Cerebellar nuclear complex (tissue), 1 donor: Measurements from ENCODE around the gene P2RX2.

Source experiments
- DNase-seq, 2 experiments: peaks; one replicate each; lab custom pipeline; 2025; lab: John Stamatoyannopoulos, UW

The P2RX2 gene

DNA sequence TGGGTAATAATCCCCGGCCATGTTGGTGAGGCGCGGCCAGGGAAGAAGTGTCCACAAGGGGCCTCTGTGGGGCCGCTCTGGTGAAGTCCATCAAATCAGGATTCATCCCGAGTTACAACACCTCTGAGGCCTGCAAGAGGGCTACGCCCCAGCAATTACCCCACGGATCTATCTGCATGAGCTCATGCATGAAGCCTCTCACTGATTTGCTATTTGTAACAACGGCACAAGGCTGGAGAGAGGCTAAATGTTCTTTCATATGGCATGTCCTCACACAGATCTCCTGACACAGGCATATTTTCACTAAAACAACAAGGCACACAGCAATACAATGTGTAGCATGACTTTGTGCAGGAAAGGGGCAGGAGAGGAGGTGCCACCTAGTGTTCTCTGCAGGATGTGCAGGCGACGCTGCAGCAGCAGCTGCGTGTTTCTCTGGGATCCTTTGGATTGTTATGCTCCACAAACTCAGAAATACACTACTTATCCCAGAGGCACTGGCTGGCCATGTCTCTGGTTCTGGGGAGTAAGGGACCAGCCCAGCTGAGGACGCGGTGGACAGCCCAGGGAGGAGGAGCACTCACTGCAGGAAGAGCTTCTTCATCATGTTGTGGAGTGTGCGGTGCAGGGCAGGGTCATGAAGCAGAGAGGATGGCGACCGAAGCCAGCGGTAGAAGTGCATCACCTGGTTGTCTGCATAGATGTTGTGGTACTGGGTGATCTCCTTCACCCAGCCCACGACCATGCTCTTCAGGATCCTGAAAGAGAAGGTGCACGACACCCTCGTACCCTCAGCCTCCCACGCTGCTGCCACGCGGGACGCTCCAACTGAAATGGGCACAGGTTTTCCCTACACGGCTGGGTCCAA lies 20.2 kb downstream of the P2RX2 start:
- DNase-seq: no peak

DNA sequence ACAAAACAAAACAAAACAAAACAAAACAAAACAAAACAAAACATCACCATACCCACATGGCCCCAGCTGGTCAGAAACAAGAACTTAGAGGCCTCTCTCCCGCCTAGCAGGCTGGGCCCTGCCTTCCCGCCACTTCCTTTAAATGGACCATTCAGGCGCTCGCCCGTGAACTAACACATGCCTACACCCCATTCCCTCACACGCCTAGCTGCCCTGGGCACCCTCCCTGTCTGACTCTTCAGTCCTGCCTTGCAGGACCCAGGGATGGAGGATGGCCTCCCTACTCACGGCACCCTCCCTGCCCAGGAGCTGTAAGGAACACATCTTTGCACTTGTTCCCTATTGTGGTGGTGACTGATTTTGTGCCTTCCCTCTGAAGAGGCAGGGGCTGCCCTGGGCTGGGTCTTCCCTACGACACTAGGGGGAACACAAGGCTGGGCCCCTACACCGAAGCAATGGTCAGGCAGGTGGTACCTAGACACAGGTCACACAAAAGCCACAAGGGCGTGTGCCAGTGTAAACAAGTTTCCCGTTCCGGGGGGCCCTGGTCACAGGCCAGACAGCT lies 21.5 kb downstream of the P2RX2 start:
- DNase-seq: no peak

GRCh38 chr12:132640936-132641335 lies 22.4 kb downstream of the P2RX2 start:
- no peak for DNase-seq

DNA sequence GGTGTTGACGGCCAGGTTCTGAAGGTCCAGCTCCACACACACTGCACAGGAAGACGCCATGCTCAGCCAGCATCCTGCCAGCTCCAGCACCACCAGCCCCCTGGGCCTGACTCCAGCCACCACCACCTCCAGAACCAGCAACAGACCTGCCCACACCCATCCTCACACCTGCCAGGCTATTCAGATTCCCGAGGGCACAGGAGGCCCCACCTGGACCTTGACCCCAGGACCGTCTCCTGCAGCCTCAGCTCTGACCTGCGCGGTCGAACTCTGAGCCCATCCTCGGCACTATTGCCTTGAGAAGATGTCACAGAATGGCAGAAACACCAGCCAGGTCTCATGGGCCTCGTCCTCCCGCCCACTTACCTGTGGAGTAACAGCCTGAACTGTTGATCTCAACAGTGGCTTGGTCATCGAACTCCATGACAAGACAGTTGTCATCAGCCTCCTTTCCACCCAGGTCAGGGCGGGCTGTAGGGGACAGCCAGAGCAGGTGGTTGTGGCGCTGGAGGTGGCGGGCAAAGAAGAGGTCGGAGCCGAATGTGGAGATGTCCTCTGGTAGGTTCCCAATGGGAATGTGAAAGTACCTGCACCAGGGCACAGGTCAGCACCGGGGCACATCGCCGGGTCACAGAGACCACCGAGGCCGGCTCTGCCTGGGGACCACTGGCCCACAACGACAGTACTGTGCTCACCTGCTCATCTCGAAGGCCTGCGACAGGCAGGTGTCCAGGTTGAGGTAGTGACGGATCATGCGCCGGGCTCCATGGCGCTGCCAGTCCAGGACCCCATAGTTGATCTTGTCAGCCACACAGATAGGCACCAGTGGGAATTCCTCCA lies 23.5 kb downstream of the P2RX2 start:
- DNase-seq: no peak

GRCh38 chr12:132642846-132643835 lies 24.6 kb downstream of the P2RX2 start:
- DNase-seq: no peak

GRCh38 chr12:132646850-132647249 lies 28.3 kb downstream of the P2RX2 start:
- no peak for DNase-seq

DNA sequence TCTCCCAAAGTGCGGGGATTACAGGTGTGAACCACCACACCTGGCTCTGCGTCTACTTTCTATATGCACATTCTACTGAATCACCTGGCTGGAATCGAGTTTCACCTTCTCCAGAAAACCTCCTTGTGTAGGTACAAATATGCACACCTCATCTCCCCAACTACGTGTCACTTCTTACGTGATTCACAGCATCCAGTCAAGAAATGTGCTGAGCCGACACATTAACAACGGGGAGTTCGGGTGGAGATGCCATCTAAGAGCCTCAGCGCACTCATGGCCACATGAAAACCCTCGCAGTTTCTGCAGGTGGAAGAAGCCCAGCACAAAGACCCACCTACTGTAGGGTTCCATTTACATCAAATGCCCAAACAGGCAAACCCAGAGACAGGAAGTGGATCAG lies 29.3 kb downstream of the P2RX2 start:
- no peak for DNase-seq

GRCh38 chr12:132648616-132649225 lies 30.1 kb downstream of the P2RX2 start:
- no peak for DNase-seq

GRCh38 chr12:132649226-132649945 lies 30.8 kb downstream of the P2RX2 start:
- no peak for DNase-seq

GRCh38 chr12:132651444-132652100 lies 33.0 kb downstream of the P2RX2 start:
- no peak for DNase-seq

- DNase-seq: no peak
Measured at GRCh38 chr12:132653567-132654290, 35.2 kb downstream of the P2RX2 start.

- DNase-seq: no peak
Measured at GRCh38 chr12:132657004-132657727, 38.6 kb downstream of the P2RX2 start.

DNA sequence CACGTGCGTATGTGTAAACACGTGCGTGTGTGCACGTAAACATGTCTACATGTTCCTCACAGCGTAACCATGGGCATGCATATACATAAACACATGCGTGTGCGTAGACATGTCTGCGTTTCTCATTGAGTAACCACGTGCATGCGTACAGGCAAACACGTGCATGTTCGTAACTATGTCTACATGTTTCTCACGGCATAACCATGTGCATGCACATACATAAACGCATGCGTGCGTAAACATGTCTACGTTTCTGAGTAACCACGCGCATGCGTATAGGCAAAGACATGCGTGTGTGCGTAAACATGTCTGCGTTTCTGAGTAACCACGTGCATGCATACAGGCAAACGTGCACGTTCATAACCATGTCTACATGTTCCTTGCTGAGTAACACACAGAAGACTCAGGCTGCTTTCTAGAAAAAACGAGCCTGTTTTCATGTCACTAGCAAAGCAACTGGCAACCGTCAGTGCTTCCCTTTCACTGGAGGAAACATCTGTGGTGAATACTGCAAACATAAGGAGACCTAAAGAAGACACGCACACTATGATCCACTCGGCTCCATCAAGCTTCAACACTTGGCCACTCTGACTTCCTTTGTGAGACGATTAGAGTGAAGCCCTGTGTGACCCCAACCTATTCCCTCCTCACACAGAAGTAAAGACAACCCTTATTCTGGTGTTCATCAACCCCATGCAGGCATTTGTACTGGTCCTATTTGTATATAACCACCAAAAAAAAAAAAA lies 39.7 kb downstream of the P2RX2 start:
- DNase-seq: no peak

DNA sequence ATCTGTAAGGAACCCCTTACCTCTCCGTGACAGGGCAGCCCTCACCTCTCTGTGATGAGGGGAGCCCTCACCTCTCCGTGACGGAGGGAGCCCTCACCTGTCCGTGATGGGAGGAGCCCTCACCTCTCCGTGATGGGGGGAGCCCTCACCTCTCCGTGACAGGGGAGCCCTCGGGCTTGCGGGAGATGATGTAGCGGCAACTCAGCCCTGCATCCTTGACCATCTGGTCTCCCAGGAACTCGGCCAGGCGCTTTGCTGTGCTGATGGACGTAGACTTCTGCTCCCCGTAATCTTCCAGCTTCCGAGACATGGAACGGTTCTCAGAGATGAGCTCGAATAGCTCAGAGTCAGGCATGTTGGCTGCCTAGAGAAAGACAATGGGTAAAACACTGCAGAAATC lies 40.6 kb downstream of the P2RX2 start:
- DNase-seq: peak in 1 of 2 experiments; percentile 22

GRCh38 chr12:132660052-132660451 lies 41.5 kb downstream of the P2RX2 start:
- no peak for DNase-seq

DNA sequence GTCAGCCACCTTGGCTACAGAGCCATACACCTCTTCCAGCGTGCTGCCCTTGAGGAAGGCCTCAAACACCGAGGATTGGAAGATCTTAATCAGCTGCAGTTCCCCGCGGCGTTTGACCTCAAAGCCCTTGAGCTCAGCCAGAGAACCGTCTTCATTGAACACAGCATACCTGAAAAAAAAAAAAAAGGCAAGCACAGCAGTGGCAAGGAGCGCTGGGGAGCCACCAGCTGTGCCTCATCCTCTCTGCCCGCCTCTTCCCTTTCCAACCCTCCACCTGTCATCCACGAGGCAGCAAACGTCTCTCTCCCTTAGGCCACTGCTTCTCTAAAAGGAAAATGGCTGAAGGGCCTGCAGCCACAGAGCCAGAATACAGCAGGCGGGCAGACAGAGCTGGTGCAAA lies 42.4 kb downstream of the P2RX2 start:
- no peak for DNase-seq

DNA sequence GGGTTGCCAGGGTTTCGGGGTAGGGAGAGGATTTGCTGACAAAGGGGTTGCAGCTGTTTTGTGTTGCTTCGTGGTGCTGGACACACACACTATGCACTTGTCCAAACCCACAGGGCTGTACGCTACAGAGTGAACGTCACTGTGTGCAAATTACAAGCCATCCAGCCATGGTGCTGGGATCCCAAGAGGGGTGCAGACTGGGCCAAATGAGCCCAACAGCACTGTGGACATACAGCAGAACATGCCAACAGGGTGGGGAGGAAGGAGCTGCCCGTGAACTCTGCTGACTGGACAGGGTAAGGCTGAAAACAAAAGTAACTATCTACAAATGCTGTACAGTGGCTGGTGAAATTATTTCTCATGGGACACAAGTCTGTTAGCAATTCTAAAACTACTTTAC lies 43.4 kb downstream of the P2RX2 start:
- DNase-seq: no peak
